ENCODE data around the gene WDR41. TPM values are rescaled to one million over a fixed set of nuclear protein-coding genes. Genes with fewer than 3 reads are reported as not detected.
A peak's percentile ranks its signal among the peaks of the same experiment; 100 is the strongest.
"Not testable (repeated sequence)": the region's sequence is repeated elsewhere in the genome, so short reads cannot be mapped to it uniquely, and the experiment has no call there.

WDR41 gene
- total RNA-seq, 1 donor from 2014 or later, result 35.6 TPM

- no peak overlapping the region for H3K4me3 ChIP-seq
- H3K27ac ChIP-seq, result no peak overlapping the region
- H3K9me3 ChIP-seq, result no peaks in the 10 kb centered on the region
- H3K27me3 ChIP-seq (ENCODE audit: low read depth), result no peaks in the 10 kb centered on the region
- no peak for TF ChIP-seq CTCF (IDR thresholded peaks at IDR 0.05)
- peaks cover 22% of the 10 kb centered on the region for H3K36me3 ChIP-seq
- no peak for DNase-seq
- peak in 1 of 2 donors; percentile 22 for ATAC-seq
- H3K4me1 ChIP-seq, result peaks cover 8% of the 10 kb centered on the region
- intact Hi-C loops (cut with DNase I), result no loop called here
Measured at GRCh38 chr5:77486344-77486962, 5.7 kb downstream of the WDR41 start.

GRCh38 chr5:77483682-77484081 lies 8.4 kb downstream of the WDR41 start:
- H3K27ac ChIP-seq, result no peak overlapping the region
- no peak for DNase-seq
- H3K4me3 ChIP-seq, result no peak overlapping the region
- TF ChIP-seq CTCF (IDR thresholded peaks at IDR 0.05), result no peak
- no peaks in the 10 kb centered on the region for H3K4me1 ChIP-seq
- intact Hi-C loops (cut with DNase I), result no loop called here
- H3K27me3 ChIP-seq (ENCODE audit: low read depth), result no peaks in the 10 kb centered on the region
- H3K36me3 ChIP-seq, result peaks cover 22% of the 10 kb centered on the region
- ATAC-seq, result no peak
- H3K9me3 ChIP-seq, result no peaks in the 10 kb centered on the region

GRCh38 chr5:77475041-77475440 lies 17.1 kb downstream of the WDR41 start:
- DNase-seq; H3K36me3 ChIP-seq; H3K27me3 ChIP-seq (ENCODE audit: low read depth); ATAC-seq; H3K9me3 ChIP-seq; H3K4me1 ChIP-seq; intact Hi-C loops (cut with DNase I); H3K4me3 ChIP-seq; H3K27ac ChIP-seq: not testable (repeated sequence)

- H3K36me3 ChIP-seq; DNase-seq; ATAC-seq; intact Hi-C loops (cut with DNase I); H3K4me1 ChIP-seq; H3K4me3 ChIP-seq; H3K9me3 ChIP-seq; H3K27ac ChIP-seq; H3K27me3 ChIP-seq (ENCODE audit: low read depth): not testable (repeated sequence)
Measured at GRCh38 chr5:77468875-77469274, 23.2 kb downstream of the WDR41 start.

GRCh38 chr5:77463905-77464304 lies 28.2 kb downstream of the WDR41 start:
- no peak for TF ChIP-seq CTCF (IDR thresholded peaks at IDR 0.05)
- Histone ChIP-seq H3K4me3 (no peak overlapping the region), H3K9me3 (no peaks in the 10 kb centered on the region), H3K27me3 (ENCODE audit: low read depth) (no peaks in the 10 kb centered on the region), H3K36me3 (no peaks in the 10 kb centered on the region), H3K27ac (no peak overlapping the region), H3K4me1 (no peaks in the 10 kb centered on the region)
- ATAC-seq (no peak), DNase-seq (no peak)
- intact Hi-C loops (cut with DNase I), result no loop called here

- Histone ChIP-seq H3K4me3 (no peak overlapping the region), H3K27ac (no peak overlapping the region), H3K36me3 (no peaks in the 10 kb centered on the region), H3K27me3 (ENCODE audit: low read depth) (no peaks in the 10 kb centered on the region), H3K9me3 (no peaks in the 10 kb centered on the region), H3K4me1 (no peaks in the 10 kb centered on the region)
- intact Hi-C loops (cut with DNase I), result no loop called here
- no peak for TF ChIP-seq CTCF (IDR thresholded peaks at IDR 0.05)
- DNase-seq, result no peak
- ATAC-seq, result no peak
Measured at GRCh38 chr5:77461287-77461686, 30.8 kb downstream of the WDR41 start.
